Stimulated activated CD4-positive, alpha-beta T cell treated with anti-CD3 and anti-CD28 coated beads, Interleukin-15, amount 100 ng/mL, for 48 hours (primary cell): ENCODE data around the gene MMP11.

ENCODE experiments used
- DNase-seq, 2 donors: peaks; one replicate each; pipeline ENCODE4 v3.0.0-alpha.2; 2020; ENCODE audit warnings: low read depth in 2 of 2

The MMP11 gene

GRCh38 chr22:23801238-23801821 lies 28.7 kb downstream of the MMP11 start:
- DNase-seq: no peak

DNA sequence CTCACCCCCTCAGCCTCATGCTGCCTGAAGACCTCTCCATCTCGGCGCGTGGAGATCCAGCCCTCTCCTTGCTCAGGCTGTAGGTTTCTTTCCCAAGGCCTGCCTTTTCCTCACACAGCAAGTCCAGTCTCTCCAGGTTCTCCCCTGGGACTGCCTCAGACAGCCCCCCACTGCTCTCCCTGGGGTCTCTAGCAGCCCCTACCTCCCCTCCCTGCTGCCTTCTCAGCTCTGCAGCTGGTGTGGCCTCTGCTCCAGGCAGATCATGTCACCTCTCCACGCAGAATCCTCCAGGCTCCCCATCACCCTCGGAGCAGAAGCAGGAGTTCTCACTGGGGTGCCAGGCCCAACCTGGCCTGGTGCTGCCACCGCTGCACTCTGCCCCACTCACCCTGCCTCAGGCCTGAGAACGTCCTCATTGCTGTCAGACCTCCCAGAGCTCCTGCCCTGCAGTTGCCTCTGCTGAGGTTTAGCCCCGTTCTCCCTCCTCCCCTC lies 29.3 kb downstream of the MMP11 start:
- no peak for DNase-seq

GRCh38 chr22:23803001-23803819 lies 30.6 kb downstream of the MMP11 start:
- no peak for DNase-seq

DNA sequence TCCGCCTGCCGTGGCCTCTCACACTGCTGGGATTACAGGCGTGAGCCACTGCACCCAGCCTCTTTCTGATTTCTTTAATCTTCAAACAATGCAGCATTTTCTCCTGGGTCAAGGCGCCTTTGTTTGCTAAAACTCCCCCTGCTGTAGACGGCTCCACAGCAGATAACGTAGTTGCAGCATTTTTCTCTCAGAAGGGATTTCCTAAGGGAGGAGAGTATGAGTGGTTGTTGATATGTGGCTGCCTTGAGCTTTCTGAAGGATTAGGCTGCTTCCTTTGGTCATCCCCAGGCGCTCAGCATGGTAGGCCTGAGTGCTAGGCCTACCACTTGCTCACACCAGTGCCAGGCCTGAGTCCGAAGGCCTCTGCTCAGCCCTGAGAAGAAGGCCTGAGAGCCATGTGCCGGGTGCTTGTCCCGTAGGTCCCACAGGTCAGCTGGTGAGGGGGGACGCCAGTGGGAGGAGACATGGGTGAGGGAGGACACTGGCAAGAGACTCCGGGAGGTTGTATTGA lies 32.2 kb downstream of the MMP11 start:
- DNase-seq: no peak

DNA sequence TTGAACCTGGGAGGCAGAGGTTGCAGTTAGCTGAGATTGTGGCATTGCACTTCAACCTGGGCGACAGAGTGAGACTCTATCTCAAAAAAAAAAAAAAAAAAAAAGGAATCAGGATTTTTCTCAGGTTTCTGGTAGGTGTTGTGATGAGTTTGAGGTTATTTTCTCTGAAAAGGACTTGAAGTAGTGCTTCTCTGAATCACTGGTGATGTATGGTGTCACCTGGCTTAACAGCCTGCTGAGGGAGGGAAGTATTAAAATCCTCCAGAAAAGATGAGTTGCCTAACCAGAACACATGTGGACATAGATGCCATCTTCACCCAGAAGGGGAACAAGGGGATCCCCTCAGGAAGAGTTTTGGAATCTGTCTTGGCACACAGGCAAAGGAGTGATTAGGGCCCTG lies 34.2 kb downstream of the MMP11 start:
- DNase-seq: no peak

DNA sequence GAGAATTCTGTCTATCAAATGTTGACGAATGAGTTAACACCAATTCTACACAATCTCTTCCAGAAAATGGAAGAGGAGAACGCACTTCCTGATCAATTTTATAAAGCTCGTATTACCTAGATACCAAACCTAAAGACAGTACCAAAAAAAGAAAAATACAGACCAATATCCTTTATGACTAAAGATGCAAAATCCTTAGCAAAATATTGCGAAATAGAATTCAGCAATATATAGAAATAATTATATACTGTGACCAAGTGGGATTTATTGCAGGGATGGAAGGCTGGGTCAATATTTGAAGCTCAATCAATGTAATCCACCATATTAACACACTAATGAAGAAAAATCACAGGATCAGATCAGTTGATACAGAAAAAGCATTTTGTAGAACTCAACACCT lies 39.7 kb downstream of the MMP11 start:
- DNase-seq: no peak

DNA sequence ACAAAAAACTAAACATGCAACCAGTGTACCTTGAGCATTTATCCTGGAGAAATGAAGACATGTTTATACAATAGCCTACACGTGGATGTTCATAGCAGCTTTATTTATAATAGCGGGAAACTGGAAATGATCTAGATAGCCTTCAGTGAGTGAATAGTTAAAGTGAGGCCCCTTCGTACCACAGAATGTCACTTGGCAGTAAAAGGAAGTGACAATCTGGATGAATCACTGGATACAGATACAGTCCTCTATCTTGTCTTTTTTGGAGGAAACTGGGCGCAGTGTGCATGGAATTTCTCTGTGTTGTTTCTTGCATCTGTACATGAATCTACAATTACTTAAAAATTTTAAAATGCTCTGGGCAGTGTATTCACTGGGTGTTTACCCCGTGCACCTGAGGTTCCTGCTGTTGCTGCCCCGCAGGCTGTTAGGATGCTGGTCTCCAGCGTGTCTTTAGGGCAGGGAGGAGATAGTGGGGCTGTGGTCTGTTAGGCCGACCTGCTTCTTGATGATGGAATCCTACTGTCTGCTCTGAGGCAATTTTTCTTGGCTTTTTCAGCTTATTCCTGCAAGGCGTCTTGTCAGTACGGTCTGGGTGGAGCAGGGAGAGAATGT lies 43.0 kb downstream of the MMP11 start:
- DNase-seq: no peak

DNA sequence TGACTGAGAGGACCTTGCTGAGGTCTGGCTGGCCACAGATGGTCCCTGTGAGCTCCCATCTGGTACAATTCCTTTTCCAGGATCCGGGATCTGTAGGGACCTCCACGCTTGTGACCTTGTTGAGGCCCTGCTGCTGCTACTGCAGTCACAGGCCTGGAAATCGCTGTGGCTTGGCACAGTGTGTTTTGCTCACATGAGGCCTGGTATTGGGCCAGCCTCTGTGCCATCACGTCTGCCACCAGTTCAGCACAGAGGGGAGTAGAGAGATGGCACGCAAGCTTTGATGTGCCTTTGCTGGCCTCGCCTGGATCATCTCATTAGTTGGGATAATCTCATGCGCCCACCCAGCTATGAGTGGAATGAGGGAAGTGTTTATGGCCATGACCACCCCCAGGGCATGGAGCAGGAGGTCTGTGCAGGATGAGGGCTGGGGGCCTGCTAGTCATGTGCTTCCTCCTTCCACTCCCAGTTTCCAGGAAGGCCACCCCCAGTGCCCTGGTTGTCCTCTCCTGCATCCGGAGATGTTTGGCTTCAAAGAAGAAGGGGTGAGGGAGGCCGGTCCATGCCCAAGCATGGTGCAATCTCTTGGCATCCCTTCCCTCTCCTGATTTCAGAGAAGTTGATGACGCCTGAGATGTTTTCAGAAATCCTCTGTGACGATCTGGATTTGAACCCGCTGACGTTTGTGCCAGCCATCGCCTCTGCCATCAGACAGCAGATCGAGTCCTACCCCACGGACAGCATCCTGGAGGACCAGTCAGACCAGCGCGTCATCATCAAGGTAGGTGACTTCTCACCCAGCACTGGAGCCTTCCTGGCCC lies 43.7 kb downstream of the MMP11 start:
- no peak for DNase-seq

DNA sequence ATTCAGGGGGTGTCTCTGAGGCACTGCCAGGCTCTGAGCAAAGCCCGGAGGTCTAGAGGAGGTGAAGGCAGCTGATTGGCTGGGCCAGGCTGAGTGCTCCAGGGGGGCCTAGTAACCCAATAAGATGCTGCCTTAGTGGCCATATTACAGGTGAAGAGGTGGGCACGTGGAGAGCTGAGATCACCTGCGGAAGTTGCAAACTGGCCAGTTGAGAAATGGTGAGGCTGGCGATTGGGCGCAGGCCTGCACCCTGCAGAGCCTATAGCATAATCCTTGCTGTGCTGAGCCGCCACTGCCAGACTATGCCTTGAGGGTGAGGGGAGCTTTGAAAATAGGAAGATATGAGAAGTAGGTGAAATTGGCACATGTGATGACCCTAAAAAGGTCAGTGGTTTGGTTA lies 44.5 kb downstream of the MMP11 start:
- no peak for DNase-seq

DNA sequence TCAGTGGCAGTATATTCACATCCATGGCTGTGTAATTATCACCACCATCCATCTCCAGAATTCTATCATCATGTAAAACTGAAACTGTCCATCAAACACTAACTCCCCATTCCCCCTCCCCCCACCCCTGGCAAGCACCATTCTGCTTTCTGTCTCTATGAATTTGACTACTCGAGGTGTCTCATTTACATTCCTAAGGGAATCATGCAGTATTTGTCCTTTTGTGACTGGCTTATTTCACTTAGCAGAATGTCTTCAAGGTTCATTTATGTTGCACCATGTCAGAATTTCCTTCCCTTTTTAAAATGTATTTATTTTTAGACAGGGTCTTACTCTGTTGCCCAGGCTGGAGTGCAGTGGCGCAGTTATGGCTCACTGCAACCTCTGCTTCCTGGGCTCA lies 45.9 kb downstream of the MMP11 start:
- DNase-seq: no peak

GRCh38 chr22:23820748-23821211 lies 48.1 kb downstream of the MMP11 start:
- DNase-seq: no peak

DNA sequence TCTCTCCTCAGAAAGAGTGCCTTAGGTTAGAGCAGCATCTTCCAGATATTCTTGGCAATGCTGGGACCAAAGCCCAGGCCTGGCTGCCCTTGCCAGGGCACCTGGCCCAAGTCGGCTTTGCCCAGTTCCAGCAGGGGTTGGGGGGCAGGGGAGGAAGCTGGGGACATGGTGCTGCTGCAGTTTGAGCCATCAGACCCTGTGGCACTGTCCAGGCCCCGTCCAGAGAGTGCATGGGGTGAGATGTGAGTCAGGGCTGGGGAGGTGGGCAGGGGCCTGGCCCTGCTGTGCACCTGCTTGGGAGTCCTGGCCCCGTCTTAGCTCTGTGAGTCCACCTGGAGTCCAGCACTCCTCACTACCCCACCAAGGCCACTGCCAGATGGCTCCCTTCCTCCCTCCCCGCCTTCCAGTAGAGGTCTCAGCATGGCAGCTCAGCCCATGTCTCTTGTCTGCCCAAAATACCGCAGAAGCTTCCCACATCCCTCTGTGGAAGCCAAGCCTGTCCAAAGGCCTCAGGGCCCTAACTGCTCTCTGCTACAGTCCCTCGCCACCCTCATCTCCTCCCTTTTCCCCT lies 49.5 kb downstream of the MMP11 start:
- DNase-seq: no peak

DNA sequence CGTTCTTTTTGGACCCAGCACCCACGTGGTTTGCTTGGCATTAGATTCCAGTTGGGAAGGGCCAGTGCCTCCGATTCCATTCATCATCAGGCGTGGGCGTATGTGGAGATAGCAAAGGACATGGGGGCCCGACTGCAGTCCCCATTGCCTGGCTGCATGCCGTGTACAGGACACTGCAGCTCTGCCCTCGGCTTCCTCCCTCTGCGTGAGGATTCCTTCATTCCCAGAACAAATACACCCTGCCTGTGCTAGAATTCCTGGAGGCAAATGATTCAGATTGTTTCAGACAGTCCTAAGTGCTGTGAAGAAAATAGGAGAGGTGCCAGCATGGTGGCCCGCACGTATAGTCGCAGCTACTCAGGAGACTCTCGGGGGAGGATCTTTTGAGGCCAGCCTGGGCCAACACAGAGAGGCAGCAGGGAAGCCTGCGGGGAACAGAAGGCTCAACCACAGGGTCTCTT lies 50.7 kb downstream of the MMP11 start:
- DNase-seq: no peak

GRCh38 chr22:23824476-23825245 lies 52.0 kb downstream of the MMP11 start:
- DNase-seq: no peak

DNA sequence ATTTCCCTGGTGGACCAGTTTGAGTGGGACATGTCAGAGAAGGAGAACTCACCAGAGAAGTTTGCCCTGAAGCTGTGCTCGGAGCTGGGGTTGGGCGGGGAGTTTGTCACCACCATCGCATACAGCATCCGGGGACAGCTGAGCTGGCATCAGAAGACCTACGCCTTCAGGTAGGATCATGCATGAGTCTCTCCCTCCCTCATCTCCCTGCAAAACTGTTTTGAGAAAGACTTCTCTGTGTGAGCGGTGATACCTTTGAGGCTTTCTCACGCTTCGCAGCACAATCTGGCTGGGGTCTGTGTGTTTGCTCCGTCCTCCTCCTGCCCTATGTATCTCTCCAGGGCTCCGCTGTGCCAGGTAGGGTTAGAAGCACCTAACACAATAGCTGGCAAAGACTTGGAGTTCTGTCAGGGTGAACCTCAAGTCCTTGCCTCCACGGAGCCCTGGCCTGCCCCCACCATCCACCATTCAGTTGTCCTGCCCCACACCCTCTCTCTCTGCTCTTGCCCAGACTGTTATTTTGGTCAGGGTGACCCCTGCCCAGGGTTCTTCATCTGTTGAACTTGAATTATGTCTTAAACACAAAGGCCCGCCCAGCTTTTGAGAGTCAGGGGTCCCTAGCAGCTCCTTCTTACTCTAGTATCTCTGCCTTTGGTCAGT lies 52.7 kb downstream of the MMP11 start:
- no peak for DNase-seq

GRCh38 chr22:23826510-23827350 lies 54.1 kb downstream of the MMP11 start:
- no peak for DNase-seq

- no peak for DNase-seq
Measured at GRCh38 chr22:23827351-23827995, 54.8 kb downstream of the MMP11 start.
